Activated effector memory CD4-positive, alpha-beta T cell treated with anti-CD3 and anti-CD28 coated beads, Interleukin-2, amount 50 U/mL, for 16 hours (primary cell): ENCODE results near the gene KHDRBS1.
"Not testable (repeated sequence)": the region's sequence is repeated elsewhere in the genome, so short reads cannot be mapped to it uniquely, and the experiment has no call there.

Experiments used
- DNase-seq: peaks from one replicate; pipeline ENCODE4 v3.0.0-alpha.2; 2020

The KHDRBS1 gene, protein sequence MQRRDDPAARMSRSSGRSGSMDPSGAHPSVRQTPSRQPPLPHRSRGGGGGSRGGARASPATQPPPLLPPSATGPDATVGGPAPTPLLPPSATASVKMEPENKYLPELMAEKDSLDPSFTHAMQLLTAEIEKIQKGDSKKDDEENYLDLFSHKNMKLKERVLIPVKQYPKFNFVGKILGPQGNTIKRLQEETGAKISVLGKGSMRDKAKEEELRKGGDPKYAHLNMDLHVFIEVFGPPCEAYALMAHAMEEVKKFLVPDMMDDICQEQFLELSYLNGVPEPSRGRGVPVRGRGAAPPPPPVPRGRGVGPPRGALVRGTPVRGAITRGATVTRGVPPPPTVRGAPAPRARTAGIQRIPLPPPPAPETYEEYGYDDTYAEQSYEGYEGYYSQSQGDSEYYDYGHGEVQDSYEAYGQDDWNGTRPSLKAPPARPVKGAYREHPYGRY

DNA sequence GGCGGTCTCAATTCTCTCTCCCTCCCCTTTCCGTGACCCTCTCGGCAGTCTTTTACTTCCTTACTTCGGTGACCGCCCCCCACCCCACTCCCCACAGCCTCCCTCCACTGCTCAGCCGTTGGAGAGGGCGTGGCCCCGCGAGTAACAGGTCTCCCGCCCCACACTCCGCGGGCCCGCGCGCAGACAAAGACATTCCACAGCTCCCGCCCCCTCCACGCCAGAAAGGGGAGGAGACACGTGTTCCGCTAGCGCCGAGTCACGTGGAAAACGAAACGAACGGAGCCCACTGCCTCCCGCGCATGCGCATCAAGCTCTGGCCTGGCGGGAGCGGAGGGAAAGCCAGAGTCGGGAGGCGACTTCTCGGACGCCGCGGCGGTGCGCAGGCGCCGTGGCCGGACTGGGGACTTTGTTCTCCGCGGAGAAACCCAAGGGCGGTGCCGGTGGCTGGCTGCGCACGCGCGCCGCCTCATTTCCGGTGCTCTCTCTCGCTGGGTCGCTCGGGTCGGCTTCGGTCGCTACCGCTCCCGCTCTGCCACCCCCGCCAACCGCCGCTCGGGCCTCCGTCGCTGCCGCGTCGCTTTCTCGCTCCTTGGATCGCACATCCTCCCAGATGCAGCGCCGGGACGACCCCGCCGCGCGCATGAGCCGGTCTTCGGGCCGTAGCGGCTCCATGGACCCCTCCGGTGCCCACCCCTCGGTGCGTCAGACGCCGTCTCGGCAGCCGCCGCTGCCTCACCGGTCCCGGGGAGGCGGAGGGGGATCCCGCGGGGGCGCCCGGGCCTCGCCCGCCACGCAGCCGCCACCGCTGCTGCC lies at the start of gene KHDRBS1:
TSS of gene KHDRBS1 (plus strand) at position 483 of the 813 bp plus-strand sequence. CDS start at position 611, 128 bp downstream.
- peak; percentile 99 for DNase-seq

DNA sequence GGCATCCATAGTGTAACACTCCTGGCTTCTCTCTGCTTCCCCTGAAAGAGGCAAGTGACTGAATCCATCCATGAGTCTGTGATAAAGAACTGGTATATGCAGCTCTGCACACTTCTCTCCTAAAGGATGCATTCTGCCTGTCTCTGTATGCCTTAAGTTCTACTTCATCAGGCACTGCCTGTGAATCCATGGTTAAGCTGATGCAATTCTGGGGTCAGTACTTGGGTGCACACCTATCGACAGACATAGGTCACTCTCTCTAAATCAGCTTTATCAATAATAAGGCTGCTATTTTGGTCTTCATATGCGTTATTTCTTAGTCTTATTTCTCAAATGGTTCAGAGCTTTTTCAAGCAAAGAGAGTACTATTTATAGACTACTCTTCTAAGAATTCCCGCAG lies 42.8 kb upstream of the KHDRBS1 start:
- no peak for DNase-seq

DNA sequence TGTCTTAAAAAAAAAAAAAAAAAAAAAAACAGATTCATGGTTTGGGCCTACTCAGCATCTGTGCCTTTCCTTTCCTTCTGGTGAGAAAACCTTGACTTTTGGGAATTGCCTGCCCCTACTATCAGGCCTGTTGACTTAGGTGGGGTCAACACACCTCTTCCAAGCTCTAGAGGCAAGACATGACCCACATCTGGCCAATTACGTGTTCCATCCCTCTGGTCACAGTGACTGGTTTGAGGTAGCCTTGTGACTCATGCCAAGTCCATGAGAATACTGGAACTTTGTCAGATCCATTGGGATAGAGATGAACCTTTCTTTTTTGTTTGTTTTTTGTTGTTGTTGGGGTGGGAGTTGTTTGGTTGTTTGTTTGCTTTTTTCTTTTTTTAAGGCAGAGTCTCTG lies 37.3 kb upstream of the KHDRBS1 start:
- DNase-seq = no peak

GRCh38 chr1:31977385-31978131 lies 36.1 kb upstream of the KHDRBS1 start:
- no peak for DNase-seq

DNA sequence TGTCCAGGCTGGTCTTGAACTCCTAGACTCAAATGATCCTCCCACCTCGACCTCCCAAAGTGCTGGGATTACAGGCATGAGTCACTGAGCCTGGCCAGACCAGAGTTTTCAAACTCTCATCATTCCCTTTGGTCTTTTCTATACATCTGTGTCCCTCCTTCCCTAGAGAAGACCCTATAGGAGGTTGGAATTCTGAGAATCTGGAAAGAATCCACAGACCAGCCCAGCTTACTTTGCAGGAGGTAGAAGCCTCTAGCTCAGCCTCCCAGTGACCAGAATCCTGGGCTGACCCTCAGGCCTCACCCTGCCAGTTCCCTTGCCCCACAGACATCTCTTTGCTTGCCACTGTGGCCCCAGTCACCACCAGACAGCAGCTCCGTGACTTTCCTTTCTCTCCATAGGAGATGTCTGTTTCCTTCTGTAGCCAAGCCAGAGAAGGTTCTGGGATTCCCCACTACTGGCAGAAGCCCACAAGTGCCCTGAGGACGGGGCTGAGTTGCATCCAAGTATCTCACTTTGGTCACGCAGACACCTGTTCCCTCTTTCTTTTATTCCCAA lies 34.7 kb upstream of the KHDRBS1 start:
- DNase-seq = no peak

- DNase-seq = no peak
These were observed 32.7 kb upstream of the KHDRBS1 start for GRCh38 chr1:31980835-31981455.

DNA sequence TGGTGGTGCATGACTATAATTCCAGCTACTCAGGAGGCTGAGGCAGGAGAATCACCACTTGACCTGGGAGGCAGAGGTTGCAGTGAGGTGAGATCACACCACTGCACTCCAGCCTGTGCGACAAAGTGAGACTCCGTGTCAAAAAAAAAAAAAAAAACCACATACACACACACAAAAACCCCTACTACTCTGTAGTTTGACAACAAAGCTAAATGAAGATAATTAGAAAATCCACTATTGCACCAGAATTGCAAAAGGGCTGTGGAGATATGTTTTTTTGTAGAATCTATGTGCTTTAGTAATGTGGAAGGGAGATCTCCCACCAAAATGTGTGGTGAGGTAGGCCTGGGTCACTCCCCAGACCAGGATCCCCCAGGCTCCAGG lies 32.2 kb upstream of the KHDRBS1 start:
- DNase-seq = no peak

GRCh38 chr1:31981972-31982371 lies 31.7 kb upstream of the KHDRBS1 start:
- DNase-seq = no peak

- DNase-seq = peak; percentile 73
These were observed 29.0 kb upstream of the KHDRBS1 start for GRCh38 chr1:31984419-31985347.

DNA sequence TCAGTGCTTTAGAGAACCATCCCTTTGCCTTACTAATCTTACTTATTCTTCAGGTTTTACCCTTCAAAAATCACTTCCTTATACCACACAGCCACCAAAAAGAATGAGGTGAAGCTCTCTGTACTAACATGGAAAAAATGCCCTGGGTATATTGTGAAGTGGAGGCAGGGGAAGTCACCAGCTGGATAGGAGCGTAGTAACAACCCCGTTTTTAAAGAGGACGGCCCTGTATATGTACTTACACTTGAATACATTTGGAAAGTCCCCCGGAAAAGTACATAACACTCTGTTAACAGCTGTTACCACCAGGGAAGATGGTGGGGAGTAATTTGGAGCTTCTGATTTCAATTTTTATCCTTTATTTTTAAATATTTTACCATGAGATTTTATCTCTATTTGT lies 28.2 kb upstream of the KHDRBS1 start:
- DNase-seq = no peak

- no peak for DNase-seq
These were observed 26.5 kb upstream of the KHDRBS1 start for GRCh38 chr1:31987135-31987619.

GRCh38 chr1:31989964-31990363 lies 23.7 kb upstream of the KHDRBS1 start:
- no peak for DNase-seq

DNA sequence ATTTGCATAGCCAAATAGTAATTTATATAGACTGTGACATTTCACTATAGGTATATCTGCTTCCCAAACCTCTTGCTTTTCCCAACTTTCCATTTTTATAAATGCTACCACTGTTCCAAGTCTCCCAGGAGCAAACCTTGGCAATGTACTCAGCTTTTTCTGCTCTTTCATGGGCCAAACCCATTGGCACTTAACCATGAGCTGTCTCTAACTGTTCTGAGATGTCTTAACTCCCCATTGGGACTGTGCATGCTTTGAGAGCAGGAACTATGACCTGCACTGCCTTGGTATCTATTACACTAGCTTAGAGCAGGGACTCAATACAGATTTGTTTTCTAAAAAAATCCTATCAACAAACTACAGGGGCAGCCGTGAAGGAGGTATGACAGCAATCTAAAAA lies 22.5 kb upstream of the KHDRBS1 start:
- DNase-seq = no peak

- no peak for DNase-seq
These were observed 18.4 kb upstream of the KHDRBS1 start for GRCh38 chr1:31995263-31995662.

DNA sequence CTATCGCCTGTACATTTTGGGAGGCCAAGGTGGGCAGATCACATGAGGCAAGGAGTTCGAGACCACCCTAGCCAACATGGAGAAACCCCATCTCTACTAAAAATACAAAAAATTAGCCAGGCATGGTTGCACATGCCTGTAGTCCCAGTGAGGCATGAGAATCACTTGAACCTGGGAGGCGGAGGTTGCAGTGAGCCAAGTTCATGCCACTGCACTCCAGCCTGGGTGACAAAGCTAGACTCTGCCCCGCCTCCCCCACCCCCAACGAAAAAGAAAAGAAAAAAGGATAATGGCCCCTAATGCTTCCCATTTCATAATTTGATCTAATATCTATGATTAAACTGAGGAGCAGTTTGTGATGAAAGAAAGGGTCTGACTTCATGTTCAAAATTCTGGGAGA lies 17.5 kb upstream of the KHDRBS1 start:
- not testable (repeated sequence) for DNase-seq

DNA sequence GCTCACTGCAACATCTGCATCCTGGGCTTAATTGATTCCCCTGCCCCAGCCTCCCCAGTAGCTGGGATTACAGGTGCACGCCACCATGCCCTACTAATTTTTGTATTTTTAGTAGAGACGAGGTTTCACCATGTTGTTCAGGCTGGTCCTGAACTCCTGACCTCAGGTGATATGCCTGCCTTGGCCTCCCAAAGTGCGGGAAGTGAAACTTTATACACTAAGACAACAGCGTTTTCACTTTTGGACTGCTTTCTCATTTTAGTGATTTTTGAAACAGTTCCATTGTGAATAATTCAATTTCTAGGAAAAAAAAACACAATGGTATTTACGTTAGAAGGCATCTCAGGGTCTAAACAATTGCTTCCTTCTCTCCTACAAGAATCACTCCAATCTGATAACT lies 11.8 kb upstream of the KHDRBS1 start:
- DNase-seq = no peak

DNA sequence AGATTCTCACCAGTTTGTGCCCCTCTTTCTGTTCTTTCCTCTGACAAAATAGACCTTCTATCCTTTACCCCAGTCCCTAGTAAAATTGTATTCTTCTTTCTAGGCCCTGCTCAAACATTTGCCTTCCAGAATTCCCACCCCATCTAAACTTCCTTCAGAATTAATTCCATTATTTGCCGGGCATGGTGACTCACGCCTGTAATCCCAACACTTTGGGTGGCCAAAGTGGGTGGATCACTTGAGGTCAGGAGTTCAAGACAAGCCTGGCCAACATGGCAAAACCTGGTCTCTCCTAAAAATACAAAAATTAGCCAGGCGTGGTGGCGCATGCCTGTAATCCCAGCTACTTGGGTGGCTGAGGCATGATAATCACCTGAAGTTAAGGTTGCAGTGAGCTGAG lies 11.4 kb upstream of the KHDRBS1 start:
- DNase-seq = not testable (repeated sequence)

DNA sequence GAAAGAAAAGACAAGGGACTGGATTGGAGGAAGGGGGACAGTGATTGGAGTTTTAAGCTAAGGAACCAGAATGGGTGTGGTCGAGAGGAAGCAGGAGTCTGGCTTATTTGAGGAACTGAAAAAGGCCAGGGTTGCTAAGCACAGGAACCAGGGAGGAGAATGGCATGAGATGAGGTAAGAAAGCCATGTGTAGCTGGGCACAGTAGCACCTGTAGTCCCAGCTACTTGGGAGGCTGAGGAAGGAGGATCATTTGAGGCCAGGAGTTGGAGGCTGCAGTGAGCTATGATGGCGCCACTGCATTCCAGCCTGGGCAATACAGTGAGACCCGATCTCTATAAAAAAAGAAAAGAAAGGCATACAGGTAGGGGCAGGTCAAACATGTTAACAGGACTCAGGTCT lies 8.1 kb upstream of the KHDRBS1 start:
- no peak for DNase-seq

GRCh38 chr1:32007591-32007940 lies 6.1 kb upstream of the KHDRBS1 start:
- DNase-seq = no peak

GRCh38 chr1:32010246-32010645 lies 3.4 kb upstream of the KHDRBS1 start:
- no peak for DNase-seq

- no peak for DNase-seq
These were observed 821 bp upstream of the KHDRBS1 start for GRCh38 chr1:32012709-32013385.
